WERI-Rb-1 (cell line): ENCODE results near the gene ALAS1.

ENCODE experiments used
- DNase-seq: peaks from one replicate; pipeline ENCODE4 v3.0.0-alpha.2; 2020
- H3K27ac ChIP-seq: fragments of 250-450 bp; sonication (Bioruptor Pico); 2 replicates; pipeline ENCODE4 v1.5.1; 2020; ENCODE audit warnings: mild to moderate bottlenecking, moderate library complexity
- H3K27me3 ChIP-seq: fragments of 250-450 bp; sonication (Bioruptor Pico); 2 replicates; pipeline ENCODE4 v1.5.1; 2021; ENCODE audit warnings: mild to moderate bottlenecking, low read depth, moderate library complexity; ENCODE audit not compliant: insufficient read depth, severe bottlenecking
- H3K36me3 ChIP-seq: fragments of 250-450 bp; sonication (Bioruptor Pico); 2 replicates; pipeline ENCODE4 v1.5.1; 2020; ENCODE audit warnings: mild to moderate bottlenecking, moderate library complexity
- H3K4me3 ChIP-seq: 2 replicates; pipeline ENCODE4 v1.5.1; 2011; ENCODE audit warnings: low read depth, mild to moderate bottlenecking, control low read depth, low read length
- H3K9me3 ChIP-seq: fragments of 250-450 bp; sonication (Bioruptor Pico); 2 replicates; pipeline ENCODE4 v1.5.1; 2021; ENCODE audit warnings: mild to moderate bottlenecking, moderate library complexity; ENCODE audit not compliant: severe bottlenecking
- CTCF ChIP-seq: IDR thresholded peaks from 2 replicates; pipeline ENCODE4 v1.5.1; 2011; ENCODE audit warnings: low read depth, mild to moderate bottlenecking, control low read depth, inconsistent platforms, low read length

The ALAS1 gene

GRCh38 chr3:52249683-52250082, 51.7 kb downstream of the ALAS1 start:
- Histone ChIP-seq H3K27me3 (no peaks in the 10 kb centered on the region), H3K36me3 (peaks cover 9% of the 10 kb centered on the region), H3K27ac (no peak overlapping the region), H3K9me3 (no peaks in the 10 kb centered on the region), H3K4me3 (no peak overlapping the region)
- no peak for DNase-seq
- no peak for TF ChIP-seq CTCF

- no peak for DNase-seq
- Histone ChIP-seq H3K9me3 (no peaks in the 10 kb centered on the region), H3K4me3 (no peak overlapping the region), H3K27me3 (no peaks in the 10 kb centered on the region), H3K36me3 (peaks cover 9% of the 10 kb centered on the region), H3K27ac (no peak overlapping the region)
- no peak for TF ChIP-seq CTCF
Measured at GRCh38 chr3:52250122-52250521, 52.2 kb downstream of the ALAS1 start.

GRCh38 chr3:52253314-52254304, 55.6 kb downstream of the ALAS1 start:
- Histone ChIP-seq H3K27ac (no peak overlapping the region), H3K27me3 (no peaks in the 10 kb centered on the region), H3K4me3 (no peak overlapping the region), H3K9me3 (no peaks in the 10 kb centered on the region), H3K36me3 (peaks cover 23% of the 10 kb centered on the region)
- no peak for DNase-seq
- no peak for TF ChIP-seq CTCF

GRCh38 chr3:52254608-52255007, 56.6 kb downstream of the ALAS1 start:
- Histone ChIP-seq H3K27me3 (no peaks in the 10 kb centered on the region), H3K27ac (no peak overlapping the region), H3K36me3 (peaks cover 33% of the 10 kb centered on the region), H3K9me3 (no peaks in the 10 kb centered on the region), H3K4me3 (no peak overlapping the region)
- no peak for DNase-seq
- TF ChIP-seq CTCF: no peak

GRCh38 chr3:52256159-52256558, 58.2 kb downstream of the ALAS1 start:
- Histone ChIP-seq H3K4me3 (no peak overlapping the region), H3K27me3 (no peaks in the 10 kb centered on the region), H3K9me3 (no peaks in the 10 kb centered on the region), H3K36me3 (peaks cover 48% of the 10 kb centered on the region), H3K27ac (no peak overlapping the region)
- no peak for TF ChIP-seq CTCF
- no peak for DNase-seq
